ENCODE results near the gene SLC9A3. TPM values are rescaled to one million over a fixed set of nuclear protein-coding genes. Genes with fewer than 3 reads are reported as not detected.
A peak's percentile ranks its signal among the peaks of the same experiment; 100 is the strongest.

Gene SLC9A3
- total RNA-seq, 4 donors from 2014 or later: 0.29 to 3.9 (median 2.6) TPM

DNA sequence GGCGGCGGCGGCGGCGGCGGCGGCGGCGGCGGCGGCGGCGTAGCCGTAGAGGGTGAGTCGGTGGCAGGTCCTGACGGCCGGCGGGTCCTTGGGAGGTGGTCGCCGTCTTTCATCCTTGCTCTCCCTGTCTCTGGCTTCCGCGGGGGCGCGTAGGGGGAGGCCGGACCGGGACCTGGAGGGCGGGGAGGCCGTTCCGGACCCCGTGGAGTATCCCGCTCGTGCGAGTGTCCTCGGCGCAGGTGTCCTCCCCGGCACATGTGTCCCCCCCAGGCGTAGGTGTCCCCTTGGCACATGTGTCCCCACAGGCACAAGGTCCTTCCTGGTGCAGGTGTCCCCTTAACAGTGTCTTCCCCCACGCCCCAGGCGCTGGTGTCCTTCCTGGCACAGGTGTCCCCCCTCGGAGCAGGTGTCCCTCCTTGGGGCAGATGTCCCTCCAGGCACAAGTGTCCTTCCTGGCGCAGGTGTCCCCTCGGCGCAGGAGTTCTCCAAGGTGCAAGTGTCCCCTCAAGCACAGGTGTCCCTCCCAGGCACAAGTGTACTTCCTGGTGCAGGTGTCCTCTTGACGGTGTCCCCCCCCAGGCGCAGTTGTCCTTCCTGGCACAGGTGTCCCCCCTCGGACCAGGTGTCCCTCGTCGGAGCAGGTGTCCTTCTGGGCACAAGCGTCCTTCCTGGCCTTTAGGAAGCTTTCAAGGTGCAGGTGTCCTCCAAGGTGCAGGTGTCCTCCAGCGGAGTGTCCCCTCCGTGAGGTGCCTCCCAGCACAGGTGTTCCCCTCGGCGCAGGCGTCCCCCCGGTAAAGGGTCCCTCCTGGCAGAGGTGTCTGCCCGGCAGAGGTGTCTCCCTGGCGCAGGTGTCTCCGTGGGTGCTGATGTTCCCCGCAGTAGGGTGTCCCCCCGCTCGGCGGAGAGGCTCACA is 80.8 kb downstream of the SLC9A3 start:
- Histone ChIP-seq H3K27me3 (no peaks in the 10 kb centered on the region), H3K4me3 (peak overlapping the region; percentile 93 to 96), H3K4me1 (peaks cover 0 to 18% of the 10 kb centered on the region in 2 donors), H3K27ac (peak overlapping the region; percentile 83), H3K9me3 (no peaks in the 10 kb centered on the region), H3K36me3 (no peaks in the 10 kb centered on the region)
- no peak for TF ChIP-seq POLR2A (IDR thresholded peaks at IDR 0.05)
- TF ChIP-seq, protein P1, sequence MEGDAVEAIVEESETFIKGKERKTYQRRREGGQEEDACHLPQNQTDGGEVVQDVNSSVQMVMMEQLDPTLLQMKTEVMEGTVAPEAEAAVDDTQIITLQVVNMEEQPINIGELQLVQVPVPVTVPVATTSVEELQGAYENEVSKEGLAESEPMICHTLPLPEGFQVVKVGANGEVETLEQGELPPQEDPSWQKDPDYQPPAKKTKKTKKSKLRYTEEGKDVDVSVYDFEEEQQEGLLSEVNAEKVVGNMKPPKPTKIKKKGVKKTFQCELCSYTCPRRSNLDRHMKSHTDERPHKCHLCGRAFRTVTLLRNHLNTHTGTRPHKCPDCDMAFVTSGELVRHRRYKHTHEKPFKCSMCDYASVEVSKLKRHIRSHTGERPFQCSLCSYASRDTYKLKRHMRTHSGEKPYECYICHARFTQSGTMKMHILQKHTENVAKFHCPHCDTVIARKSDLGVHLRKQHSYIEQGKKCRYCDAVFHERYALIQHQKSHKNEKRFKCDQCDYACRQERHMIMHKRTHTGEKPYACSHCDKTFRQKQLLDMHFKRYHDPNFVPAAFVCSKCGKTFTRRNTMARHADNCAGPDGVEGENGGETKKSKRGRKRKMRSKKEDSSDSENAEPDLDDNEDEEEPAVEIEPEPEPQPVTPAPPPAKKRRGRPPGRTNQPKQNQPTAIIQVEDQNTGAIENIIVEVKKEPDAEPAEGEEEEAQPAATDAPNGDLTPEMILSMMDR (IDR thresholded peaks at IDR 0.05): no peak
- intact Hi-C loops (cut with DNase I; ENCODE audit: low total_unique reads): no loop called here
- peak in 1 of 2 donors; percentile 29 for DNase-seq

DNA sequence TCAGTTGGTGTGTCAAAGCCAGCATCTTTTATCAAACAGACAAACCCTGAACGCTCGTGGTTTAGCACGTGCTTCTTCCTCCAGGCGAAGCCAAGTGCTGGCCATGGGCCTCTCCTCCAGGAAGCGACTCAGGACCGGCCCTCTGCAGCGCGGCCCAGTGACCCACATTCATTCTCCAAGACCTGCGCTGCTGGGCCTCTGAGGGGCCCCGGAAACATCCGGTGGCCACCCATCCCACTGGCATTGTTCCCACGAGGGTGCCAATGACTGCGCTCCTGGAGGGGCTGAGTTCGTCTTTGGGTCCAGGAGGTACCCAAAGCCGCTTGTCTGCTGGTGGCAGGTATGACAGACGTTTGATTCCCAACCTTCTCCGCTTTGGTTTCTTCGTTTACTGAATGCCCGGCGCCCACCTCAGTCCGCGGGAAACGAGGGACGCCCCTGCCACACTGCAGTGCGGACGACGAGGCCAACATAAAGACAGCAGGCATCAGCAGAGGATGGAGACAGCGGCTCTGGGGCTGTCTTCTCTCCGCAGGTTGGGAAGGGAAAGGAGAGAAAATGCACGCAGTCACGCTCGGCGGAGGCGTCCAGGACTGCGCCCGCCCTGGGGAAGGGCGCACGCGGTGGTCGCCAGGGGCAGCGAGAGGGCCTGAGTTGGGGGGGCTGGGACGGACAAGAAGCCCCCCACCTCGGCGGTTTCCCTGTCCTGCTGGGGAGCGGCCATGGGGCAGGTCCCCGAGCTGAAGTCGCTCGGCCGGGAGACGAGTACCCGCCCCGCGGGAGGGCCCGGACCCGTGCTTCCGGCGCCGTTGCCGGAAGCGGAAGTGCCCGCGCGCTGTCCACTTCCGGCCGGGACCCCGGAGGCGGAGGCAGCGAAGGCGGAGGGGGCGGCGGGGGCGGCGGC is 81.7 kb downstream of the SLC9A3 start, which contains the start of gene EXOC3:
Gene EXOC3 (plus strand): TSS at position 842 of the 904 bp plus-strand sequence. CDS start 3,030 bp downstream, outside the sequence.
- peak; percentile 49 to 72 for DNase-seq

DNA sequence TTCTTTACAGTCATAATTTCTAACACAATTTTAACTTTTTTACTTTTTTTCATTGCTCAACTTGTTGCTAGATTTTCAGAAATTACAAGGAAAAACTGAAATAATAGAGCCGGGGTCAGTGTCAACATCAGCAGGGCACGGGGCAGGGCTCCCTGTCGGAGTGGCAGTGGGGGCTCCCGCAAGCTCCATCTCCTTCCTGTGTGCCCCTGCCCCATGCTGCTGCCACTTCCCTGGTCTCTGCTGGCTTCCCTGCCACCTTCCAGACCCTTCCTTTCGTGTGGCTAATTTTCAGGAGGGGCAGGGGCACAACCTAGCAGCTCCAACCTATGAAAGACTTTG is 82.3 kb downstream of the SLC9A3 start:
- H3K27me3 ChIP-seq: no peaks in the 10 kb centered on the region
- no peak overlapping the region for H3K27ac ChIP-seq
- peak overlapping the region; percentile 93 to 96 for H3K4me3 ChIP-seq
- H3K36me3 ChIP-seq: no peaks in the 10 kb centered on the region
- no peaks in the 10 kb centered on the region for H3K9me3 ChIP-seq
- TF ChIP-seq, protein P1 (IDR thresholded peaks at IDR 0.05): no peak
- no peak for TF ChIP-seq POLR2A (IDR thresholded peaks at IDR 0.05)
- intact Hi-C loops (cut with DNase I; ENCODE audit: low total_unique reads): no loop called here
- peaks cover 0 to 18% of the 10 kb centered on the region in 2 donors for H3K4me1 ChIP-seq
- no peak for DNase-seq

More for the DNA sequence above, 81.7 kb downstream of the SLC9A3 start, which contains the start of gene EXOC3:
- H3K4me3 ChIP-seq: peak within 1 kb of the TSS; percentile 93 to 96
- no peaks in the 10 kb centered on the region for H3K9me3 ChIP-seq
- intact Hi-C loops (cut with DNase I; ENCODE audit: low total_unique reads): no loop called here
- TF ChIP-seq, protein P1 (IDR thresholded peaks at IDR 0.05): no peak
- TF ChIP-seq POLR2A (IDR thresholded peaks at IDR 0.05): peak in 1 of 2 donors; percentile 22
- peak within 1 kb of the TSS; percentile 83 for H3K27ac ChIP-seq
- peaks cover 0 to 18% of the 10 kb centered on the region in 2 donors for H3K4me1 ChIP-seq
- no peaks in the 10 kb centered on the region for H3K27me3 ChIP-seq
- no peaks in the 10 kb centered on the region for H3K36me3 ChIP-seq

DNA sequence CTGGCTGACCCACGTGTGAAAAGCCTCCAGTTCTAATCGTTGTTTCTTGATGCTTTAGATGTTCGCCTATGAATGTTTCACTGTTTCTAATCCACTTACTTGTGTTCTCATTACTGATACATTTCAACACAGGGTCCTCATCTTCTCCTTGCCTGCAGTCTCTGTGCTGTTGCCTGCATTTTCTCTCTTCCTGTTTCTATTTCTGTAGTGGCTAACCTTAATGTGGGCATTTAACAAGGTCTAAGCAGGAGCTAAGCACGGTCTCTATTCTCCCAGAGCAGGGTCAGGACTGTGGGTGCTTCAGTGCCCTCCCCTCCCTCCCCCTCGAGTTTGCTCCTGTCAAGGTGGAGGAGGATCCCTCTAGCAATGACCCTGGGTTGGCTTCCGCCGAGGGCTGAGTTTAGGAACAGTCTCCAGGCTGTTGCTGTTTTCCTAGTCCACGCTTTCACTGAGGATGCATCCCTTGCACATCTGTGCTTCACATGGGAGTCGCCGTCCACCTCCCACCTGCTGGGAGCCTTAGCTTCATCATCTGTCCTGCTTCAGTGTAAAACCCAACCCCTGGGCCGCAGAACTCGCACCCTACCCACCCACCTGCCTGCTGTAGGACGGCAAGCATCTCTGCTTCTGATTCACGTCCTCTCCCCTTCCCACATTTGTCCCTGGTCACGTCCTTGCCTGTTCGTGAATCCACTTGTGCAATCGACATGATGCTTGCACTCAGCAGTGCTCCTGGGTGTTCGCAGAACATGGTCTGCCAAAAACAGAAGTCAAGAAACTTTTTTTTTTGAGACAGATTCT is 83.6 kb downstream of the SLC9A3 start:
- intact Hi-C loops (cut with DNase I; ENCODE audit: low total_unique reads): no loop called here
- no peaks in the 10 kb centered on the region for H3K36me3 ChIP-seq
- DNase-seq: no peak
- TF ChIP-seq, protein P1 (IDR thresholded peaks at IDR 0.05): no peak
- no peak for TF ChIP-seq POLR2A (IDR thresholded peaks at IDR 0.05)
- no peak overlapping the region for H3K27ac ChIP-seq
- no peaks in the 10 kb centered on the region for H3K9me3 ChIP-seq
- peaks cover 0 to 18% of the 10 kb centered on the region in 2 donors for H3K4me1 ChIP-seq
- H3K27me3 ChIP-seq: no peaks in the 10 kb centered on the region
- no peak overlapping the region for H3K4me3 ChIP-seq

Data from uterus (tissue), 4 donors.